Sigmoid colon (tissue), 7 donors: Measurements from ENCODE around the gene PRLR. TPM values are rescaled to one million over a fixed set of nuclear protein-coding genes. Genes with fewer than 3 reads are reported as not detected.

Experiments
- DNase-seq: peaks from one replicate; pipeline ENCODE4 v3.0.0-alpha.2; 2019
- H3K27ac ChIP-seq, 4 donors: fragments of 200-600 bp; sonication (generic); one replicate each; pipeline ENCODE4 v1.5.1; 2016 to 2019; ENCODE audit warnings: mild to moderate bottlenecking in 1 of 4
- H3K27me3 ChIP-seq, 3 donors: fragments of 200-600 bp; sonication (generic); one replicate each; pipeline ENCODE4 v1.5.1; 2019; ENCODE audit warnings: mild to moderate bottlenecking in 1 of 3
- H3K36me3 ChIP-seq, 4 donors: fragments of 200-600 bp; sonication (generic); one replicate each; pipeline ENCODE4 v1.5.1; 2016 to 2019
- H3K4me1 ChIP-seq, 4 donors: fragments of 200-600 bp; sonication (generic); one replicate each; pipeline ENCODE4 v1.5.1; 2017 to 2019
- H3K4me3 ChIP-seq, 4 donors: fragments of 200-600 bp; sonication (generic); one replicate each; pipeline ENCODE4 v1.5.1; 2017 to 2019; ENCODE audit warnings: mild to moderate bottlenecking in 2 of 4, moderate library complexity in 1 of 4
- H3K9me3 ChIP-seq, 4 donors: fragments of 200-600 bp in 3 of 4; sonication (generic) in 3 of 4; one replicate each; pipeline versions ENCODE4 v1.5.1 to v1.6.1; 2013 to 2019
- EP300 ChIP-seq, 4 donors: sonication (generic); formaldehyde crosslinking; IDR thresholded peaks; one replicate each; pipeline ENCODE4 v1.6.1; 2017; ENCODE audit warnings: antibody characterized with exemption in 4 of 4
- POLR2A ChIP-seq, 2 donors: fragments of 450-650 bp; IDR thresholded peaks; one replicate each; pipeline ENCODE4 v1.6.1; 2016; ENCODE audit warnings: antibody characterized with exemption in 2 of 2, mild to moderate bottlenecking in 2 of 2, moderate library complexity in 2 of 2
- POLR2AphosphoS5 ChIP-seq, 4 donors: sonication (generic); formaldehyde crosslinking; IDR thresholded peaks; one replicate each; pipeline ENCODE4 v1.6.1; 2017; ENCODE audit warnings: antibody characterized with exemption in 4 of 4
- WGBS, 2 donors: extraction: QIAGEN DNeasy Blood & Tissue Kit; methylation state at CpG; one replicate each; pipeline ENCODE4 v1.1.7; 2013; 5-methylcytosine and 5-hydroxymethylcytosine counted together
- intact Hi-C: fragments of 100-400 bp; cut with DNase I; formaldehyde crosslinking; loops from one replicate; pipeline ENCODE4 v1.15.1; 2023
- polyA plus RNA-seq, 3 donors: library from polyadenylated mRNA; stranded (reverse); fragments of 200-250 nt; gene quantifications; one replicate each; pipeline ENCODE4 v1.2.3, GENCODE V29; 2013
- total RNA-seq, 4 donors: library from RNA; depleted of rRNA; stranded (reverse); fragments of >200 nt; gene quantifications; one replicate each; pipeline ENCODE4 v1.1.0, GENCODE V29; 2016
- TF ChIP-seq, protein P1 (sequence below), 4 experiments: fragments of 450-650 bp in 3 of 4; fragments of 200-600 bp in 1 of 4; IDR thresholded peaks; one replicate each; pipeline ENCODE4 v1.5.1; 2016 to 2019; ENCODE audit warnings: antibody characterized with exemption in 4 of 4, mild to moderate bottlenecking in 3 of 4, moderate library complexity in 2 of 4
- donor health status: healthy with polysubstance abuse.
- donor health status: Bipolar disorder and iron deficiency.
- donor health status: healthy.

Gene PRLR
- total and polyA plus RNA-seq, 7 donors: 0.60 to 1.9 (median 0.95) TPM

DNA sequence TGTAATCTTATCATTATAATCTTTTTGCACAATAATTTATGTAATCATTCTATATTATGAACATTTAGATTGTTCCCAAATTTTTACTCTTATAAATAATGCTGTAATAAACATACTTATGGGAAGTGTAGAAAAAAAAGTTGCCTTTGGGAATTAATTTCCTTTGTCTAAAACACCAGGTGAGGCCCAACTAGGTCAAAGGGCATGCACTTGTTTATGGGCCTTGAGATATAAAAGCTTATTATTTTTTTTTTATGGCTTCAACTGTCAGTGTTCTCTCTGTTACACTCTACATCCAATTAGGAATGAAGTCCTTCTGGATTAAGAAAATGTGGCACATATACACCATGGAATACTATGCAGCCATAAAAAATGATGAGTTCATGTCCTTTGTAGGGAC is 6.5 kb upstream of the PRLR start:
- DNase-seq: no peak
- H3K4me3 ChIP-seq: no peak overlapping the region
- H3K9me3 ChIP-seq: no peaks in the 10 kb centered on the region
- no peak overlapping the region for H3K27ac ChIP-seq
- no peaks in the 10 kb centered on the region for H3K27me3 ChIP-seq
- intact Hi-C loops: no loop called here
- TF ChIP-seq, protein P1, sequence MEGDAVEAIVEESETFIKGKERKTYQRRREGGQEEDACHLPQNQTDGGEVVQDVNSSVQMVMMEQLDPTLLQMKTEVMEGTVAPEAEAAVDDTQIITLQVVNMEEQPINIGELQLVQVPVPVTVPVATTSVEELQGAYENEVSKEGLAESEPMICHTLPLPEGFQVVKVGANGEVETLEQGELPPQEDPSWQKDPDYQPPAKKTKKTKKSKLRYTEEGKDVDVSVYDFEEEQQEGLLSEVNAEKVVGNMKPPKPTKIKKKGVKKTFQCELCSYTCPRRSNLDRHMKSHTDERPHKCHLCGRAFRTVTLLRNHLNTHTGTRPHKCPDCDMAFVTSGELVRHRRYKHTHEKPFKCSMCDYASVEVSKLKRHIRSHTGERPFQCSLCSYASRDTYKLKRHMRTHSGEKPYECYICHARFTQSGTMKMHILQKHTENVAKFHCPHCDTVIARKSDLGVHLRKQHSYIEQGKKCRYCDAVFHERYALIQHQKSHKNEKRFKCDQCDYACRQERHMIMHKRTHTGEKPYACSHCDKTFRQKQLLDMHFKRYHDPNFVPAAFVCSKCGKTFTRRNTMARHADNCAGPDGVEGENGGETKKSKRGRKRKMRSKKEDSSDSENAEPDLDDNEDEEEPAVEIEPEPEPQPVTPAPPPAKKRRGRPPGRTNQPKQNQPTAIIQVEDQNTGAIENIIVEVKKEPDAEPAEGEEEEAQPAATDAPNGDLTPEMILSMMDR (IDR thresholded peaks at IDR 0.05): no peak
- TF ChIP-seq POLR2AphosphoS5 (IDR thresholded peaks at IDR 0.05) (no peak), EP300 (IDR thresholded peaks at IDR 0.05) (no peak), POLR2A (IDR thresholded peaks at IDR 0.05) (no peak)
- H3K4me1 ChIP-seq: no peaks in the 10 kb centered on the region
- no peaks in the 10 kb centered on the region for H3K36me3 ChIP-seq

DNA sequence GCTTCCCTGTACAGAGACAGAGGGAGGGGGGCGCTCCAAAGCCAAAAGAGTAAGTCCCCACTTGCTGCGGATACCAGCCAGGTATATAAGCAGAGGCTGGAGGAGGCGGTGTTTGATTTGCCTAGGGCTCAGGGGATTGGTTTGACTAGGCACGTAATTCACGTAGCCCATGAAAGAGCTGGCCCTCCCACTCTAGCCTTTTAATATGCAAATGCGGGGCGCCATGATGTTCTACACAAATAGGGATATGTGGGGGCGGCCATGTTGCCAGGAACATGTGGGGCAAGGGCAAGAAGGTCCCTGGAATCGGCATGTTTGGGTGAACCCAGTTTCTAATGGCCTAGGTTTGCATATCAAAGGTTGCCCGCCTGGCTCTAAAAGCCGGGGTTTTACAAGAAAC is 3.3 kb upstream of the PRLR start:
- Histone ChIP-seq H3K36me3 (no peaks in the 10 kb centered on the region), H3K4me3 (no peak overlapping the region), H3K9me3 (no peaks in the 10 kb centered on the region), H3K4me1 (peaks cover 0 to 19% (median 14%) of the 10 kb centered on the region in 4 donors), H3K27me3 (peaks cover 0 to 17% (median 11%) of the 10 kb centered on the region in 3 donors), H3K27ac (no peak overlapping the region)
- intact Hi-C loops: no loop called here
- TF ChIP-seq POLR2A (IDR thresholded peaks at IDR 0.05) (no peak), POLR2AphosphoS5 (IDR thresholded peaks at IDR 0.05) (no peak), EP300 (IDR thresholded peaks at IDR 0.05) (no peak)
- TF ChIP-seq, protein P1 (IDR thresholded peaks at IDR 0.05): no peak
- WGBS, 2 donors: 95 to 97% methylated on average over 11 of the region's 11 CpGs
- DNase-seq: no peak

DNA sequence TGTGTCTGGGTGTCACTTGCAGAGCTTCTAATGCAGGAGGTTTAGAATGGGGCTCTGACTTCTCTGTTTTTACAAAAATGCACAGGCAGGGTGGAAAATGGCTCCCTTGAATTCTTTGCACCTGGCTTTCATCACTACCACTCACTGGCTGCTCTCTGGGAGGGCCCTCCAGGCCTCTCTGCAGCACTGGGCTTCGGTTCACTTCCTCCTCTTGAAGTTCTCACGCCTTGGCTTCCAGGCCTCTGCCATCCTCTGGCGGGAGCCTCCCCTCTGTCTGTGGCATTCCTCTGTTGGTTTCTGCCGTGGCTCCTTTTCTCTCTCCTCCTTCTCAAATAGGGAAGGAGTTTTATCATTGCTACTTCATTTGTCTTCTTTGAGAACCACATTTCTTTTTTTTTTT is 2.8 kb upstream of the PRLR start:
- no peaks in the 10 kb centered on the region for H3K9me3 ChIP-seq
- H3K36me3 ChIP-seq: no peaks in the 10 kb centered on the region
- H3K27me3 ChIP-seq: peaks cover 0 to 22% (median 16%) of the 10 kb centered on the region in 3 donors
- no peak overlapping the region for H3K4me3 ChIP-seq
- H3K4me1 ChIP-seq: peaks cover 0 to 19% (median 14%) of the 10 kb centered on the region in 4 donors
- TF ChIP-seq EP300 (IDR thresholded peaks at IDR 0.05): no peak
- TF ChIP-seq, protein P1 (IDR thresholded peaks at IDR 0.05): no peak
- no peak for TF ChIP-seq POLR2A (IDR thresholded peaks at IDR 0.05)
- no peak for TF ChIP-seq POLR2AphosphoS5 (IDR thresholded peaks at IDR 0.05)
- intact Hi-C loops: no loop called here
- H3K27ac ChIP-seq: no peak overlapping the region
- no peak for DNase-seq
- WGBS, 2 donors: 86 to 89% methylated on average over 4 of the region's 4 CpGs

DNA sequence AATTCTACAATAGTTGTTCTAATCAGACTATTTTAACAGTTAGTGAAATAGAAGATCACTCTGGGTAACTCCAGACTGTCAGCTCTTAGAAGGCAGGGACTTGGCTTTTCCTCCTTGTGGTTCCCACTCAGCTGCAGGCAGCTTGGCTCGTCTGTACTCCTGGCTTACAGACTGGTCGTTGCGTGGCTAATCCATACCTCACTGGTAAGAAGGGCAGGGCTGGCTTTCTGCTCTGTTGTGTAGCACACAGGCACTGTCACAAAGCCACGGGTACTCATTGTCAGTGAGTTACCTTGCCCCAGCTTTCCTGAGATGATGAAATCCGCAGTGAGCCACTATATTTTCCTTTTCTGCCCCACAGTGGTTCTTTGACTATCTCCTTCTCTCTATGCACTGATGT is 1.8 kb upstream of the PRLR start:
- intact Hi-C loops: no loop called here
- Histone ChIP-seq H3K9me3 (no peaks in the 10 kb centered on the region), H3K4me3 (no peak overlapping the region), H3K27ac (no peak overlapping the region), H3K27me3 (peaks cover 0 to 32% (median 22%) of the 10 kb centered on the region in 3 donors), H3K4me1 (peaks cover 0 to 19% (median 14%) of the 10 kb centered on the region in 4 donors), H3K36me3 (no peaks in the 10 kb centered on the region)
- 87 to 88% methylated on average over 5 of the region's 5 CpGs for WGBS, 2 donors
- DNase-seq: no peak
- TF ChIP-seq POLR2A (IDR thresholded peaks at IDR 0.05): no peak
- TF ChIP-seq, protein P1 (IDR thresholded peaks at IDR 0.05): no peak
- TF ChIP-seq EP300 (IDR thresholded peaks at IDR 0.05): no peak
- TF ChIP-seq POLR2AphosphoS5 (IDR thresholded peaks at IDR 0.05): no peak
